AML-193 (cell line): ENCODE measurements around the gene DLG2.

Experiments
- DNase-seq, 2 experiments: peaks; one replicate each; lab custom pipeline; 2025; lab: John Stamatoyannopoulos, UW

DLG2 gene

GRCh38 chr11:83574519-83574918 is 2052.6 kb downstream of the DLG2 start:
- DNase-seq: no peak

GRCh38 chr11:83572581-83573496 is 2054.3 kb downstream of the DLG2 start:
- no peak for DNase-seq

GRCh38 chr11:83571302-83571701 is 2055.8 kb downstream of the DLG2 start:
- no peak for DNase-seq

GRCh38 chr11:83569134-83569805 is 2057.9 kb downstream of the DLG2 start:
- DNase-seq: no peak

GRCh38 chr11:83568516-83568915 is 2058.6 kb downstream of the DLG2 start:
- no peak for DNase-seq

GRCh38 chr11:83566950-83567349 is 2060.2 kb downstream of the DLG2 start:
- DNase-seq: no peak

GRCh38 chr11:83564870-83565269 is 2062.3 kb downstream of the DLG2 start:
- no peak for DNase-seq

- DNase-seq: no peak
Observed at GRCh38 chr11:83558281-83558680, 2068.9 kb downstream of the DLG2 start.

GRCh38 chr11:83557653-83558052 is 2069.5 kb downstream of the DLG2 start:
- DNase-seq: no peak

GRCh38 chr11:83554876-83555275 is 2072.3 kb downstream of the DLG2 start:
- no peak for DNase-seq

GRCh38 chr11:83549984-83550667 is 2077.0 kb downstream of the DLG2 start:
- DNase-seq: no peak

- no peak for DNase-seq
Observed at GRCh38 chr11:83546368-83546767, 2080.8 kb downstream of the DLG2 start.

GRCh38 chr11:83545494-83546260 is 2081.5 kb downstream of the DLG2 start:
- no peak for DNase-seq

- DNase-seq: no peak
Observed at GRCh38 chr11:83544846-83545245, 2082.3 kb downstream of the DLG2 start.

- no peak for DNase-seq
Observed at GRCh38 chr11:83543706-83544439, 2083.3 kb downstream of the DLG2 start.

GRCh38 chr11:83542861-83543260 is 2084.3 kb downstream of the DLG2 start:
- no peak for DNase-seq

GRCh38 chr11:83540728-83541127 is 2086.4 kb downstream of the DLG2 start:
- DNase-seq: no peak

- DNase-seq: no peak
Observed at GRCh38 chr11:83540112-83540675, 2086.9 kb downstream of the DLG2 start.

- DNase-seq: no peak
Observed at GRCh38 chr11:83538286-83538685, 2088.9 kb downstream of the DLG2 start.

- no peak for DNase-seq
Observed at GRCh38 chr11:83537131-83537610, 2090.0 kb downstream of the DLG2 start.

GRCh38 chr11:83533166-83533565 is 2094.0 kb downstream of the DLG2 start:
- no peak for DNase-seq
